T-helper 9 cell (primary cell): Measurements from ENCODE around the gene SSU72.
"Not testable (repeated sequence)": the region's sequence is repeated elsewhere in the genome, so short reads cannot be mapped to it uniquely, and the experiment has no call there.

Experiments
- DNase-seq: peaks from one replicate; pipeline ENCODE4 v3.0.0-alpha.2; 2020

SSU72 gene

DNA sequence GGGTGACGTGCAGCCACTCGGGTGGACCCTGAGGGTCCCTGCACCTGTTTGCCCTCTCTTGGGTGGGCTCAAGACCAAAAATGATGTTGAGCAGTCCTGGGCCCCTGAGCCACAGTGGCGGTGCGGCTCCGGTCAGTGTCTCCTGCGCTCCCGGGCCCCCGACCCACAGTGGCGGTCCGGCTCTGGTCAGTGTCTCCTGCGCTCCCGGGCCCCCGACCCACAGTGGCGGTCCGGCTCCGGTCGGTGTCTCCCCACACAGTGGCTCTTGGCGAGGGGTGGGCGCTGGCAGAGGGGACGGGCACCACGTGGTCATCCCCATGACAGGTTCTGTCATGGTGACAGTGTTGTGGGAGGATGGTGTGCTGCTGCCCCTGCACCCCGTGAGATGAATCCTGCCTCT is 80.4 kb downstream of the SSU72 start:
- not testable (repeated sequence) for DNase-seq
